ENCODE measurements around the gene CASZ1.

- TF ChIP-seq CTCF (IDR thresholded peaks at IDR 0.05) (no peak), POLR2A (IDR thresholded peaks at IDR 0.05) (no peak)
Observed at GRCh38 chr1:10751561-10752085, 44.8 kb downstream of the CASZ1 start.

Data from esophagus squamous epithelium (tissue), 4 donors.